Dendritic cell treated with granulocyte-macrophage colony-stimulating factor and Interleukin-4, amounts not matched to agents 40 ng/mL and 50 ng/mL, for 4 days (primary cell): ENCODE measurements around the gene CD58.

Source experiments
- H3K27ac Mint-ChIP-seq: one replicate; pipeline ENCODE4 v1.8.0; 2022; ENCODE audit warnings: mild to moderate bottlenecking, mixed read lengths
- H3K27me3 Mint-ChIP-seq: one replicate; pipeline ENCODE4 v1.8.0; 2022; ENCODE audit warnings: mild to moderate bottlenecking, mixed read lengths
- H3K36me3 Mint-ChIP-seq: one replicate; pipeline ENCODE4 v1.8.0; 2022; ENCODE audit warnings: low read depth, mixed read lengths
- H3K4me1 Mint-ChIP-seq: one replicate; pipeline ENCODE4 v1.8.0; 2022; ENCODE audit warnings: low read depth, mixed read lengths
- H3K4me3 Mint-ChIP-seq: one replicate; pipeline ENCODE4 v1.8.0; 2022; ENCODE audit warnings: mild to moderate bottlenecking, moderate library complexity, mixed read lengths
- H3K9me3 Mint-ChIP-seq: one replicate; pipeline ENCODE4 v1.8.0; 2022; ENCODE audit warnings: mixed read lengths
- intact Hi-C: fragments of 100-400 bp; cut with micrococcal nuclease; formaldehyde crosslinking; loops from one replicate; pipeline ENCODE4 v1.15.0; 2022

CD58 gene

GRCh38 chr1:116556289-116557006 is 14.4 kb downstream of the CD58 start:
- peaks cover 29% of the 10 kb centered on the region for H3K36me3 Mint-ChIP-seq
- peak overlapping the region; percentile 79 for H3K27ac Mint-ChIP-seq
- H3K27me3 Mint-ChIP-seq: no peaks in the 10 kb centered on the region
- H3K9me3 Mint-ChIP-seq: no peaks in the 10 kb centered on the region
- H3K4me1 Mint-ChIP-seq: peaks cover 86% of the 10 kb centered on the region
- H3K4me3 Mint-ChIP-seq: peak overlapping the region; percentile 14
- intact Hi-C loops: no loop called here

- peaks cover 36% of the 10 kb centered on the region for H3K36me3 Mint-ChIP-seq
- no peak overlapping the region for H3K4me3 Mint-ChIP-seq
- intact Hi-C loops: loop anchor here (5.0 kb wide), 1 partner anchor 48 kb away; no protein-coding TSS in a partner anchor
- peak overlapping the region; percentile 79 for H3K27ac Mint-ChIP-seq
- no peaks in the 10 kb centered on the region for H3K9me3 Mint-ChIP-seq
- H3K4me1 Mint-ChIP-seq: peaks cover 82% of the 10 kb centered on the region
- no peaks in the 10 kb centered on the region for H3K27me3 Mint-ChIP-seq
These were observed 15.9 kb downstream of the CD58 start for GRCh38 chr1:116554924-116555323.

GRCh38 chr1:116553386-116554115 is 17.3 kb downstream of the CD58 start:
- H3K27me3 Mint-ChIP-seq: no peaks in the 10 kb centered on the region
- peak overlapping the region; percentile 81 for H3K27ac Mint-ChIP-seq
- peak overlapping the region; percentile 45 for H3K4me3 Mint-ChIP-seq
- H3K36me3 Mint-ChIP-seq: peaks cover 25% of the 10 kb centered on the region
- intact Hi-C loops: loop anchor here (5.0 kb wide), 1 partner anchor 46 kb away; no protein-coding TSS in a partner anchor
- no peaks in the 10 kb centered on the region for H3K9me3 Mint-ChIP-seq
- H3K4me1 Mint-ChIP-seq: peaks cover 69% of the 10 kb centered on the region

- H3K36me3 Mint-ChIP-seq: peaks cover 63% of the 10 kb centered on the region
- H3K9me3 Mint-ChIP-seq: no peaks in the 10 kb centered on the region
- H3K4me1 Mint-ChIP-seq: peaks cover 62% of the 10 kb centered on the region
- H3K27ac Mint-ChIP-seq: peak overlapping the region; percentile 5
- intact Hi-C loops: no loop called here
- H3K27me3 Mint-ChIP-seq: no peaks in the 10 kb centered on the region
- no peak overlapping the region for H3K4me3 Mint-ChIP-seq
These were observed 24.4 kb downstream of the CD58 start for GRCh38 chr1:116546354-116546977.

- Mint-ChIP-seq H3K9me3 (no peaks in the 10 kb centered on the region), H3K27me3 (no peaks in the 10 kb centered on the region), H3K27ac (peak overlapping the region; percentile 84), H3K4me3 (no peak overlapping the region), H3K36me3 (peaks cover 67% of the 10 kb centered on the region), H3K4me1 (peaks cover 61% of the 10 kb centered on the region)
- intact Hi-C loops: no loop called here
These were observed 25.5 kb downstream of the CD58 start for GRCh38 chr1:116545359-116545705.

GRCh38 chr1:116544588-116545358 is 26.1 kb downstream of the CD58 start:
- Mint-ChIP-seq H3K36me3 (peaks cover 68% of the 10 kb centered on the region), H3K27me3 (no peaks in the 10 kb centered on the region), H3K27ac (peak overlapping the region; percentile 84), H3K9me3 (no peaks in the 10 kb centered on the region), H3K4me3 (no peak overlapping the region), H3K4me1 (peaks cover 64% of the 10 kb centered on the region)
- intact Hi-C loops: no loop called here

- peaks cover 77% of the 10 kb centered on the region for H3K36me3 Mint-ChIP-seq
- peak overlapping the region; percentile 77 for H3K27ac Mint-ChIP-seq
- H3K4me1 Mint-ChIP-seq: peaks cover 64% of the 10 kb centered on the region
- H3K27me3 Mint-ChIP-seq: no peaks in the 10 kb centered on the region
- H3K9me3 Mint-ChIP-seq: no peaks in the 10 kb centered on the region
- no peak overlapping the region for H3K4me3 Mint-ChIP-seq
- intact Hi-C loops: no loop called here
These were observed 30.7 kb downstream of the CD58 start for GRCh38 chr1:116540088-116540487.

GRCh38 chr1:116538544-116538943 is 32.3 kb downstream of the CD58 start:
- Mint-ChIP-seq H3K4me1 (peaks cover 62% of the 10 kb centered on the region), H3K9me3 (no peaks in the 10 kb centered on the region), H3K27me3 (no peaks in the 10 kb centered on the region), H3K4me3 (no peak overlapping the region), H3K27ac (peak overlapping the region; percentile 77), H3K36me3 (peaks cover 78% of the 10 kb centered on the region)
- intact Hi-C loops: loop anchor here (5.0 kb wide), 2 partner anchors 34 to 36 kb away; partner anchors contain the start of gene CD58

- Mint-ChIP-seq H3K36me3 (peaks cover 78% of the 10 kb centered on the region), H3K9me3 (peaks cover 4% of the 10 kb centered on the region), H3K4me1 (peaks cover 62% of the 10 kb centered on the region), H3K27ac (peak overlapping the region; percentile 77), H3K4me3 (no peak overlapping the region), H3K27me3 (no peaks in the 10 kb centered on the region)
- intact Hi-C loops: loop anchor here (5.0 kb wide), 2 partner anchors 34 to 36 kb away; partner anchors contain the start of gene CD58
These were observed 32.9 kb downstream of the CD58 start for GRCh38 chr1:116537898-116538297.

- peaks cover 78% of the 10 kb centered on the region for H3K36me3 Mint-ChIP-seq
- intact Hi-C loops: loop anchor here (5.0 kb wide), 2 partner anchors 35 kb away; partner anchors contain the start of gene CD58
- H3K4me1 Mint-ChIP-seq: peaks cover 62% of the 10 kb centered on the region
- H3K27ac Mint-ChIP-seq: peak overlapping the region; percentile 77
- no peaks in the 10 kb centered on the region for H3K27me3 Mint-ChIP-seq
- peaks cover 9% of the 10 kb centered on the region for H3K9me3 Mint-ChIP-seq
- H3K4me3 Mint-ChIP-seq: no peak overlapping the region
These were observed 33.6 kb downstream of the CD58 start for GRCh38 chr1:116537040-116537831.

- Mint-ChIP-seq H3K27me3 (no peaks in the 10 kb centered on the region), H3K4me1 (peaks cover 47% of the 10 kb centered on the region), H3K27ac (no peak overlapping the region), H3K4me3 (no peak overlapping the region), H3K9me3 (peaks cover 9% of the 10 kb centered on the region), H3K36me3 (peaks cover 77% of the 10 kb centered on the region)
- intact Hi-C loops: no loop called here
These were observed 36.6 kb downstream of the CD58 start for GRCh38 chr1:116534014-116534739.

GRCh38 chr1:116533429-116533820 is 37.4 kb downstream of the CD58 start:
- intact Hi-C loops: no loop called here
- Mint-ChIP-seq H3K36me3 (peaks cover 77% of the 10 kb centered on the region), H3K4me1 (peaks cover 45% of the 10 kb centered on the region), H3K27ac (peak overlapping the region; percentile 88), H3K27me3 (no peaks in the 10 kb centered on the region), H3K4me3 (no peak overlapping the region), H3K9me3 (peaks cover 9% of the 10 kb centered on the region)
